WTC11 (cell line): ENCODE data around the gene CSNK1A1. TPM values are rescaled to one million over a fixed set of nuclear protein-coding genes. Genes with fewer than 3 reads are reported as not detected.

Experiments
- ATAC-seq: fragments of 200-7000 bp; cut with Tn5 transposase; 2 replicates; pipeline ENCODE4 v1.10.0; 2021; ENCODE audit warnings: mild to moderate bottlenecking, moderate library complexity
- CTCF ChIA-PET: fragments of 300-600 bp; sonication (Branson Sonifier 250); formaldehyde crosslinking; loops from one replicate; lab custom pipeline; 2021; ENCODE audit warnings: antibody characterized with exemption; lab: Charles Lee
- POLR2A ChIA-PET: fragments of 350-600 bp; sonication (Branson Sonifier 250); formaldehyde crosslinking; loops from one replicate; lab custom pipeline; 2021; ENCODE audit warnings: antibody characterized with exemption; lab: Charles Lee
- DNase-seq: peaks from one replicate; pipeline ENCODE4 v3.0.0; 2021; ENCODE audit warnings: low spot score
- H3K27ac Mint-ChIP-seq: 2 replicates; pipeline ENCODE4 v1.8.0; 2021; ENCODE audit warnings: mixed read lengths
- H3K27me3 Mint-ChIP-seq: 2 replicates; pipeline ENCODE4 v1.8.0; 2021; ENCODE audit warnings: low read depth, mild to moderate bottlenecking, moderate library complexity, mixed read lengths
- H3K36me3 Mint-ChIP-seq: 2 replicates; pipeline ENCODE4 v1.8.0; 2021; ENCODE audit warnings: mixed read lengths
- H3K4me1 Mint-ChIP-seq: 2 replicates; pipeline ENCODE4 v1.8.0; 2022; ENCODE audit warnings: mixed read lengths
- H3K4me3 Mint-ChIP-seq: 2 replicates; pipeline ENCODE4 v1.8.0; 2021; ENCODE audit warnings: mild to moderate bottlenecking, moderate library complexity, mixed read lengths
- H3K9me3 Mint-ChIP-seq: 2 replicates; pipeline ENCODE4 v1.8.0; 2021; ENCODE audit warnings: mixed read lengths
- ATF1 ChIP-seq: sonication (generic); formaldehyde crosslinking; IDR thresholded peaks from 2 replicates; pipeline ENCODE4 v1.8.1; 2023; ENCODE audit warnings: mild to moderate bottlenecking, moderate library complexity, missing genetic modification reagents
- CTCF ChIP-seq: fragments of 200-600 bp; IDR thresholded peaks from 2 replicates; pipeline ENCODE4 v1.8.0; 2022; ENCODE audit warnings: antibody characterized with exemption
- E2F5 ChIP-seq: sonication (generic); formaldehyde crosslinking; IDR thresholded peaks from 2 replicates; pipeline ENCODE4 v1.8.1; 2022; ENCODE audit warnings: mild to moderate bottlenecking, moderate library complexity, missing genetic modification reagents
- FOXJ3 ChIP-seq: sonication (generic); formaldehyde crosslinking; IDR thresholded peaks from 2 replicates; pipeline ENCODE4 v1.9.0; 2021; ENCODE audit warnings: missing genetic modification reagents, mild to moderate bottlenecking, borderline replicate concordance
- FOXP1 ChIP-seq: sonication (generic); formaldehyde crosslinking; IDR thresholded peaks from 2 replicates; pipeline ENCODE4 v1.8.0; 2022; ENCODE audit warnings: missing genetic modification reagents, mild to moderate bottlenecking, moderate library complexity, borderline replicate concordance
- GABPB1 ChIP-seq: sonication (generic); formaldehyde crosslinking; IDR thresholded peaks from 2 replicates; pipeline ENCODE4 v1.8.1; 2023; ENCODE audit warnings: mild to moderate bottlenecking, missing genetic modification reagents
- GTF2I ChIP-seq: fragments of 250-450 bp; sonication (Bioruptor Pico); conservative IDR thresholded peaks from 2 replicates; pipeline ENCODE4 v1.4.0; 2021; ENCODE audit warnings: mild to moderate bottlenecking
- HMGA2 ChIP-seq: fragments of 250-450 bp; sonication (Bioruptor Pico); IDR thresholded peaks from 2 replicates; pipeline ENCODE4 v1.4.0; 2021; ENCODE audit warnings: mild to moderate bottlenecking, moderate library complexity
- IRF2 ChIP-seq: sonication (generic); formaldehyde crosslinking; IDR thresholded peaks from 2 replicates; pipeline ENCODE4 v1.8.0; 2022; ENCODE audit warnings: low read depth, missing genetic modification reagents, borderline replicate concordance
- PRRX2 ChIP-seq: fragments of 250-450 bp; sonication (Bioruptor Pico); IDR thresholded peaks from 2 replicates; pipeline ENCODE4 v1.8.0; 2021; ENCODE audit warnings: mild to moderate bottlenecking
- SMAD4 ChIP-seq: sonication (generic); formaldehyde crosslinking; IDR thresholded peaks from 2 replicates; pipeline ENCODE4 v1.8.0; 2022; ENCODE audit warnings: mild to moderate bottlenecking, missing genetic modification reagents
- SOX15 ChIP-seq: fragments of 250-450 bp; sonication (Bioruptor Pico); IDR thresholded peaks from 2 replicates; pipeline ENCODE4 v1.9.0; 2021; ENCODE audit warnings: mild to moderate bottlenecking
- SP1 ChIP-seq: sonication (generic); formaldehyde crosslinking; conservative IDR thresholded peaks from 2 replicates; pipeline ENCODE4 v1.8.1; 2022; ENCODE audit warnings: missing genetic modification reagents
- TP53 ChIP-seq: sonication (generic); formaldehyde crosslinking; IDR thresholded peaks from 2 replicates; pipeline ENCODE4 v1.8.1; 2023; ENCODE audit warnings: mild to moderate bottlenecking, missing genetic modification reagents
- ZNF121 ChIP-seq: sonication (generic); formaldehyde crosslinking; IDR thresholded peaks from 2 replicates; pipeline ENCODE4 v1.8.0; 2023; ENCODE audit warnings: missing genetic modification reagents
- ZNF232 ChIP-seq: sonication (generic); formaldehyde crosslinking; IDR thresholded peaks from 2 replicates; pipeline ENCODE4 v1.8.0; 2022; ENCODE audit warnings: mild to moderate bottlenecking, missing genetic modification reagents
- ZNF263 ChIP-seq: sonication (generic); formaldehyde crosslinking; IDR thresholded peaks from 2 replicates; pipeline ENCODE4 v1.8.1; 2022; ENCODE audit warnings: low read depth, mild to moderate bottlenecking, moderate library complexity, missing genetic modification reagents
- ZNF416 ChIP-seq: fragments of 250-450 bp; sonication (Bioruptor Pico); IDR thresholded peaks from 2 replicates; pipeline ENCODE4 v1.9.0; 2021; ENCODE audit warnings: mild to moderate bottlenecking, inconsistent platforms
- ZNF671 ChIP-seq: fragments of 250-450 bp; sonication (Bioruptor Pico); IDR thresholded peaks from 2 replicates; pipeline ENCODE4 v1.8.0; 2021; ENCODE audit warnings: mild to moderate bottlenecking
- total RNA-seq: library from RNA; stranded (reverse); gene quantifications from 3 replicates; pipeline ENCODE4 v1.2.3, GENCODE V29; 2021
- TF ChIP-seq, protein P1 (sequence below): sonication (generic); formaldehyde crosslinking; IDR thresholded peaks from 2 replicates; pipeline ENCODE4 v1.8.1; 2022; ENCODE audit warnings: low read depth, missing genetic modification reagents, borderline replicate concordance
- TF ChIP-seq, protein P2 (sequence below): fragments of 250-450 bp; sonication (Bioruptor Pico); IDR thresholded peaks from 2 replicates; pipeline ENCODE4 v1.9.0; 2021; ENCODE audit warnings: mild to moderate bottlenecking
- TF ChIP-seq, protein P3 (sequence below): fragments of 250-450 bp; sonication (Bioruptor Pico); IDR thresholded peaks from 2 replicates; pipeline ENCODE4 v1.9.0; 2021; ENCODE audit warnings: mild to moderate bottlenecking, borderline replicate concordance
- TF ChIP-seq, protein P4 (sequence below): fragments of 250-450 bp; sonication (Bioruptor Pico); IDR thresholded peaks from 2 replicates; pipeline ENCODE4 v1.8.0; 2021; ENCODE audit warnings: mild to moderate bottlenecking

Gene CSNK1A1
- total RNA-seq, 1 experiment from 2014 or later = 276 TPM

DNA sequence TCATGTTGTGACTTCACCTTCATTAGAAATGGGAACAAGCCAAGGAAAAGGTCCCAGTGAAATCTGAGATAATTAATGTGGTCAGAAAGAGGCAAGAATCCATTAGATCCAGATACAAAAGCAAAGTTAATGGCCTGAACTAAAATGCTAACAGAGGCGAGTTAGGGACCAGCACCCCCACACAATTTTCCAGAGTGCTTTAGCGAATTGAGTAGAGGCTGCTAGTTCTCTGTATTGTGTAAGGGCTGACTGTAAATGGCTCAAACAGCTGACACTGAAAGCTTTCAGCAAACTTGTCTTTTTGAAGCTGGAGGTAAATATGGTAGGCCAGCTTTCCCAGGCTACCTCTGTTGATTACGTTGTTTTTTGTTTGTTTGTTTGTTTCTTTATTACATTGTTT is 75.5 kb downstream of the CSNK1A1 start:
- no peak overlapping the region for H3K27ac Mint-ChIP-seq
- CTCF ChIA-PET = interaction anchor here (1.1 to 1.8 kb wide), 8 partner anchors 24 to 211 kb away, joined by 3 to 5 read pairs (median 4); partner anchors contain the start of gene ARHGEF37
- no peaks in the 10 kb centered on the region for H3K36me3 Mint-ChIP-seq
- no peak for TF ChIP-seq ZNF671
- TF ChIP-seq SP1 (CRISPR knock-in tag) = no peak
- no peak for TF ChIP-seq TP53 (CRISPR knock-in tag)
- no peak for TF ChIP-seq GABPB1 (CRISPR knock-in tag)
- TF ChIP-seq CTCF = no peak
- no peak for TF ChIP-seq GTF2I (CRISPR knock-in tag)
- no peak for TF ChIP-seq HMGA2 (CRISPR knock-in tag)
- TF ChIP-seq ATF1 = no peak
- TF ChIP-seq PRRX2 = no peak
- no peak for TF ChIP-seq E2F5 (CRISPR knock-in tag)
- TF ChIP-seq ZNF232 (CRISPR knock-in tag) = no peak
- TF ChIP-seq SOX15 (CRISPR knock-in tag) = no peak
- TF ChIP-seq FOXP1 = no peak
- TF ChIP-seq, protein P1, sequence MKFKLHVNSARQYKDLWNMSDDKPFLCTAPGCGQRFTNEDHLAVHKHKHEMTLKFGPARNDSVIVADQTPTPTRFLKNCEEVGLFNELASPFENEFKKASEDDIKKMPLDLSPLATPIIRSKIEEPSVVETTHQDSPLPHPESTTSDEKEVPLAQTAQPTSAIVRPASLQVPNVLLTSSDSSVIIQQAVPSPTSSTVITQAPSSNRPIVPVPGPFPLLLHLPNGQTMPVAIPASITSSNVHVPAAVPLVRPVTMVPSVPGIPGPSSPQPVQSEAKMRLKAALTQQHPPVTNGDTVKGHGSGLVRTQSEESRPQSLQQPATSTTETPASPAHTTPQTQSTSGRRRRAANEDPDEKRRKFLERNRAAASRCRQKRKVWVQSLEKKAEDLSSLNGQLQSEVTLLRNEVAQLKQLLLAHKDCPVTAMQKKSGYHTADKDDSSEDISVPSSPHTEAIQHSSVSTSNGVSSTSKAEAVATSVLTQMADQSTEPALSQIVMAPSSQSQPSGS (CRISPR knock-in tag) = no peak
- TF ChIP-seq, protein P2, sequence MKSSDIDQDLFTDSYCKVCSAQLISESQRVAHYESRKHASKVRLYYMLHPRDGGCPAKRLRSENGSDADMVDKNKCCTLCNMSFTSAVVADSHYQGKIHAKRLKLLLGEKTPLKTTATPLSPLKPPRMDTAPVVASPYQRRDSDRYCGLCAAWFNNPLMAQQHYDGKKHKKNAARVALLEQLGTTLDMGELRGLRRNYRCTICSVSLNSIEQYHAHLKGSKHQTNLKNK (CRISPR knock-in tag) = no peak
- TF ChIP-seq ZNF121 = no peak
- no peak for TF ChIP-seq SMAD4 (CRISPR knock-in tag)
- peaks cover 6% of the 10 kb centered on the region; the same call in 1 of the 2 replicates for H3K4me1 Mint-ChIP-seq
- DNase-seq = no peak
- no peaks in the 10 kb centered on the region; the same call in 1 of the 2 replicates for H3K27me3 Mint-ChIP-seq
- H3K4me3 Mint-ChIP-seq = no peak overlapping the region
- no peak for ATAC-seq
- no peaks in the 10 kb centered on the region for H3K9me3 Mint-ChIP-seq
- POLR2A ChIA-PET = no interaction called here

GRCh38 chr5:149474198-149474597 is 77.0 kb downstream of the CSNK1A1 start:
- ChIA-PET POLR2A (no interaction called here), CTCF (interaction anchor here (0.6 to 1.8 kb wide), 8 partner anchors 19 to 107 kb away, joined by 3 to 7 read pairs (median 4); no protein-coding TSS in a partner anchor)
- no peak overlapping the region for H3K27ac Mint-ChIP-seq
- H3K9me3 Mint-ChIP-seq = no peaks in the 10 kb centered on the region
- ATAC-seq = no peak
- H3K4me1 Mint-ChIP-seq = peaks cover 7% of the 10 kb centered on the region; the same call in 1 of the 2 replicates
- TF ChIP-seq, protein P2 (CRISPR knock-in tag) = no peak
- no peak for TF ChIP-seq ZNF416 (CRISPR knock-in tag)
- TF ChIP-seq SMAD4 (CRISPR knock-in tag) = no peak
- TF ChIP-seq, protein P1 (CRISPR knock-in tag) = no peak
- no peak for TF ChIP-seq FOXJ3 (CRISPR knock-in tag)
- TF ChIP-seq, protein P3, sequence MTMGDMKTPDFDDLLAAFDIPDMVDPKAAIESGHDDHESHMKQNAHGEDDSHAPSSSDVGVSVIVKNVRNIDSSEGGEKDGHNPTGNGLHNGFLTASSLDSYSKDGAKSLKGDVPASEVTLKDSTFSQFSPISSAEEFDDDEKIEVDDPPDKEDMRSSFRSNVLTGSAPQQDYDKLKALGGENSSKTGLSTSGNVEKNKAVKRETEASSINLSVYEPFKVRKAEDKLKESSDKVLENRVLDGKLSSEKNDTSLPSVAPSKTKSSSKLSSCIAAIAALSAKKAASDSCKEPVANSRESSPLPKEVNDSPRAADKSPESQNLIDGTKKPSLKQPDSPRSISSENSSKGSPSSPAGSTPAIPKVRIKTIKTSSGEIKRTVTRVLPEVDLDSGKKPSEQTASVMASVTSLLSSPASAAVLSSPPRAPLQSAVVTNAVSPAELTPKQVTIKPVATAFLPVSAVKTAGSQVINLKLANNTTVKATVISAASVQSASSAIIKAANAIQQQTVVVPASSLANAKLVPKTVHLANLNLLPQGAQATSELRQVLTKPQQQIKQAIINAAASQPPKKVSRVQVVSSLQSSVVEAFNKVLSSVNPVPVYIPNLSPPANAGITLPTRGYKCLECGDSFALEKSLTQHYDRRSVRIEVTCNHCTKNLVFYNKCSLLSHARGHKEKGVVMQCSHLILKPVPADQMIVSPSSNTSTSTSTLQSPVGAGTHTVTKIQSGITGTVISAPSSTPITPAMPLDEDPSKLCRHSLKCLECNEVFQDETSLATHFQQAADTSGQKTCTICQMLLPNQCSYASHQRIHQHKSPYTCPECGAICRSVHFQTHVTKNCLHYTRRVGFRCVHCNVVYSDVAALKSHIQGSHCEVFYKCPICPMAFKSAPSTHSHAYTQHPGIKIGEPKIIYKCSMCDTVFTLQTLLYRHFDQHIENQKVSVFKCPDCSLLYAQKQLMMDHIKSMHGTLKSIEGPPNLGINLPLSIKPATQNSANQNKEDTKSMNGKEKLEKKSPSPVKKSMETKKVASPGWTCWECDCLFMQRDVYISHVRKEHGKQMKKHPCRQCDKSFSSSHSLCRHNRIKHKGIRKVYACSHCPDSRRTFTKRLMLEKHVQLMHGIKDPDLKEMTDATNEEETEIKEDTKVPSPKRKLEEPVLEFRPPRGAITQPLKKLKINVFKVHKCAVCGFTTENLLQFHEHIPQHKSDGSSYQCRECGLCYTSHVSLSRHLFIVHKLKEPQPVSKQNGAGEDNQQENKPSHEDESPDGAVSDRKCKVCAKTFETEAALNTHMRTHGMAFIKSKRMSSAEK (CRISPR knock-in tag) = no peak
- no peak for TF ChIP-seq IRF2 (CRISPR knock-in tag)
- TF ChIP-seq, protein P4, sequence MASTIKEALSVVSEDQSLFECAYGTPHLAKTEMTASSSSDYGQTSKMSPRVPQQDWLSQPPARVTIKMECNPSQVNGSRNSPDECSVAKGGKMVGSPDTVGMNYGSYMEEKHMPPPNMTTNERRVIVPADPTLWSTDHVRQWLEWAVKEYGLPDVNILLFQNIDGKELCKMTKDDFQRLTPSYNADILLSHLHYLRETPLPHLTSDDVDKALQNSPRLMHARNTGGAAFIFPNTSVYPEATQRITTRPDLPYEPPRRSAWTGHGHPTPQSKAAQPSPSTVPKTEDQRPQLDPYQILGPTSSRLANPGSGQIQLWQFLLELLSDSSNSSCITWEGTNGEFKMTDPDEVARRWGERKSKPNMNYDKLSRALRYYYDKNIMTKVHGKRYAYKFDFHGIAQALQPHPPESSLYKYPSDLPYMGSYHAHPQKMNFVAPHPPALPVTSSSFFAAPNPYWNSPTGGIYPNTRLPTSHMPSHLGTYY (CRISPR knock-in tag) = no peak
- TF ChIP-seq ZNF263 (CRISPR knock-in tag) = no peak
- TF ChIP-seq, all 79 proteins: peak for 0
- DNase-seq = no peak
- Mint-ChIP-seq H3K27me3 (no peaks in the 10 kb centered on the region; the same call in 1 of the 2 replicates), H3K4me3 (no peak overlapping the region), H3K36me3 (no peaks in the 10 kb centered on the region)
